HL-60 (cell line): ENCODE results near the gene FGF4.

Source experiments
- DNase-seq, 2 experiments: peaks; one replicate each; pipeline ENCODE4 v3.0.0-alpha.2; 2010 to 2020; ENCODE audit warnings: low read depth in 1 of 2, low spot score in 1 of 2
- H3K27ac ChIP-seq: fragments of 250-450 bp; sonication (Bioruptor Pico); replicated peaks from 2 replicates; pipeline ENCODE4 v1.5.1; 2020; ENCODE audit warnings: mild to moderate bottlenecking, moderate library complexity
- H3K27me3 ChIP-seq: fragments of 250-450 bp; sonication (Bioruptor Pico); 2 replicates; pipeline ENCODE4 v1.5.1; 2021; ENCODE audit warnings: mild to moderate bottlenecking, moderate library complexity; ENCODE audit not compliant: insufficient read depth, poor library complexity, severe bottlenecking
- H3K4me3 ChIP-seq: replicated peaks from 2 replicates; pipeline ENCODE4 v1.5.1; 2011; ENCODE audit warnings: mild to moderate bottlenecking, control low read depth, low read length; ENCODE audit not compliant: insufficient read depth
- CTCF ChIP-seq: IDR thresholded peaks from one replicate; pipeline ENCODE4 v1.5.1; 2011; ENCODE audit warnings: low read length, control low read depth, inconsistent platforms; ENCODE audit not compliant: insufficient read depth
- GABPA ChIP-seq: IDR thresholded peaks from 2 replicates; pipeline ENCODE4 v1.6.1; 2012; ENCODE audit warnings: low read depth
- POLR2AphosphoS5 ChIP-seq: IDR thresholded peaks from 2 replicates; pipeline ENCODE4 v1.6.1; 2012; ENCODE audit warnings: low read depth
- REST ChIP-seq: IDR thresholded peaks from 2 replicates; pipeline ENCODE4 v1.6.1; 2012; ENCODE audit warnings: low read depth; ENCODE audit not compliant: insufficient replicate concordance
- SPI1 ChIP-seq: IDR thresholded peaks from 2 replicates; pipeline ENCODE4 v1.6.1; 2012; ENCODE audit warnings: low read depth, mild to moderate bottlenecking, borderline replicate concordance

FGF4 gene

GRCh38 chr11:69816671-69817070 lies 41.5 kb upstream of the FGF4 start:
- TF ChIP-seq GABPA (no peak), POLR2AphosphoS5 (no peak), CTCF (no peak), REST (no peak), SPI1 (no peak)
- peaks cover 46% of the 10 kb centered on the region for H3K27me3 ChIP-seq

GRCh38 chr11:69815973-69816372 lies 40.8 kb upstream of the FGF4 start:
- Histone ChIP-seq H3K27ac (no peak overlapping the region), H3K27me3 (peaks cover 41% of the 10 kb centered on the region), H3K4me3 (no peak overlapping the region)
- DNase-seq, result no peak
- no peak for TF ChIP-seq REST
- no peak for TF ChIP-seq GABPA
- no peak for TF ChIP-seq SPI1
- no peak for TF ChIP-seq CTCF
- TF ChIP-seq POLR2AphosphoS5, result no peak

More at GRCh38 chr11:69816671-69817070, 41.5 kb upstream of the FGF4 start:
- no peak for DNase-seq
- H3K27ac ChIP-seq, result no peak overlapping the region
- H3K4me3 ChIP-seq, result no peak overlapping the region

GRCh38 chr11:69814902-69815301 lies 39.8 kb upstream of the FGF4 start:
- no peak overlapping the region for H3K4me3 ChIP-seq
- no peak for TF ChIP-seq SPI1
- no peak for TF ChIP-seq REST
- TF ChIP-seq POLR2AphosphoS5, result no peak
- TF ChIP-seq CTCF, result no peak
- no peak for TF ChIP-seq GABPA
- peaks cover 31% of the 10 kb centered on the region for H3K27me3 ChIP-seq
- no peak overlapping the region for H3K27ac ChIP-seq
- DNase-seq, result no peak
